Testis (tissue), 2 donors: Measurements from ENCODE around the gene TPP1.

Source experiments
- POLR2A ChIP-seq: fragments of 450-650 bp; IDR thresholded peaks from one replicate; pipeline ENCODE4 v1.6.1; 2017; ENCODE audit warnings: antibody characterized with exemption, mild to moderate bottlenecking, moderate library complexity
- TF ChIP-seq, protein P1 (sequence below), 3 experiments: fragments of 450-650 bp in 2 of 3; fragments of 200-600 bp in 1 of 3; sonication (generic) in 1 of 3; IDR thresholded peaks; one replicate each; pipeline ENCODE4 v1.5.1; 2016 to 2019; ENCODE audit warnings: antibody characterized with exemption in 3 of 3, mild to moderate bottlenecking in 2 of 3, moderate library complexity in 1 of 3

DNA sequence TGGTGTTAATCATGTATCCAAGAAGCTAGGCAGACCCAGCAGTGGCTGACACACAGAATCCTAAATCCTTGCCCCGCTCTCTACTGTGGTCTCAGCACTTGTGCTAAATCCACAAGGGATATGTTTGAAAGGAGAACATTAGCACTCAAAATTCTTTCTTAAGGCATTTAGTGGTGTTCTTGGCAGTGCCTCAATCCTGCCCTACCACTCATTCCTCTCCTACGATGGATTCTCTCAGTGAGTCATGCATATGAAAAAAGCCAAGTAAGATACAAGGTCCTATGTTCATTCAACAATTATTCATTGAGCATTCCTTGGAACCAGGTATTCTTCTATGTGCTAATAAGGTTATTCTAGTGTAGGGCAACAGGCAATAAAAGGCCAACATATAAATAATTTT lies 47.0 kb downstream of the TPP1 start:
- TF ChIP-seq, protein P1, sequence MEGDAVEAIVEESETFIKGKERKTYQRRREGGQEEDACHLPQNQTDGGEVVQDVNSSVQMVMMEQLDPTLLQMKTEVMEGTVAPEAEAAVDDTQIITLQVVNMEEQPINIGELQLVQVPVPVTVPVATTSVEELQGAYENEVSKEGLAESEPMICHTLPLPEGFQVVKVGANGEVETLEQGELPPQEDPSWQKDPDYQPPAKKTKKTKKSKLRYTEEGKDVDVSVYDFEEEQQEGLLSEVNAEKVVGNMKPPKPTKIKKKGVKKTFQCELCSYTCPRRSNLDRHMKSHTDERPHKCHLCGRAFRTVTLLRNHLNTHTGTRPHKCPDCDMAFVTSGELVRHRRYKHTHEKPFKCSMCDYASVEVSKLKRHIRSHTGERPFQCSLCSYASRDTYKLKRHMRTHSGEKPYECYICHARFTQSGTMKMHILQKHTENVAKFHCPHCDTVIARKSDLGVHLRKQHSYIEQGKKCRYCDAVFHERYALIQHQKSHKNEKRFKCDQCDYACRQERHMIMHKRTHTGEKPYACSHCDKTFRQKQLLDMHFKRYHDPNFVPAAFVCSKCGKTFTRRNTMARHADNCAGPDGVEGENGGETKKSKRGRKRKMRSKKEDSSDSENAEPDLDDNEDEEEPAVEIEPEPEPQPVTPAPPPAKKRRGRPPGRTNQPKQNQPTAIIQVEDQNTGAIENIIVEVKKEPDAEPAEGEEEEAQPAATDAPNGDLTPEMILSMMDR (IDR thresholded peaks at IDR 0.05), result no peak
- no peak for TF ChIP-seq POLR2A
